Measurements from ENCODE around the gene POLA1. TPM values are rescaled to one million over a fixed set of nuclear protein-coding genes. Genes with fewer than 3 reads are reported as not detected.

Gene POLA1
- total and polyA plus RNA-seq, 2 donors from 2014 or later: 2.2 to 9.7 TPM

DNA sequence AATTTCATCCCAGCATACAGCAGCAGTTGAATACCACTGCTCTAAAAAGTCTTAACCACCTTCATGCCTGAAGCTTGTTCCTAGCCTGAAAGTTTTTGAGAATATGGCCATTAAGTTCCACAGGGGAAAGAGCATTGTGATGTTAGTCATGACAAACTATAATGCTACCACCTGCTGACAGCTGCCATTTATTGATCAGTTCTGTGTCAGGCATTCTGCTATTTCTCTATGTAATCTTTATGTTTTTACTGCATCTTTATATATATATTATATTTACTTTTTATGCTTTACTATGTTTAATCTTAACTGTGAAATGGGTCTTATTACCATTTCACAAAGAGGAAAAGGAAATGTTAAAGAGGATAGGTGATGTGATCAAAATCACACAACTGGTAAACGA is 268.1 kb downstream of the POLA1 start:
- no peaks in the 10 kb centered on the region for H3K4me1 ChIP-seq (ENCODE audit: control insufficient read depth in 2 of 3, insufficient read depth in 2 of 3, low read depth in 1 of 3, low read length in 3 of 3)
- intact Hi-C loops (cut with DNase I): no loop called here
- TF ChIP-seq, protein P1, sequence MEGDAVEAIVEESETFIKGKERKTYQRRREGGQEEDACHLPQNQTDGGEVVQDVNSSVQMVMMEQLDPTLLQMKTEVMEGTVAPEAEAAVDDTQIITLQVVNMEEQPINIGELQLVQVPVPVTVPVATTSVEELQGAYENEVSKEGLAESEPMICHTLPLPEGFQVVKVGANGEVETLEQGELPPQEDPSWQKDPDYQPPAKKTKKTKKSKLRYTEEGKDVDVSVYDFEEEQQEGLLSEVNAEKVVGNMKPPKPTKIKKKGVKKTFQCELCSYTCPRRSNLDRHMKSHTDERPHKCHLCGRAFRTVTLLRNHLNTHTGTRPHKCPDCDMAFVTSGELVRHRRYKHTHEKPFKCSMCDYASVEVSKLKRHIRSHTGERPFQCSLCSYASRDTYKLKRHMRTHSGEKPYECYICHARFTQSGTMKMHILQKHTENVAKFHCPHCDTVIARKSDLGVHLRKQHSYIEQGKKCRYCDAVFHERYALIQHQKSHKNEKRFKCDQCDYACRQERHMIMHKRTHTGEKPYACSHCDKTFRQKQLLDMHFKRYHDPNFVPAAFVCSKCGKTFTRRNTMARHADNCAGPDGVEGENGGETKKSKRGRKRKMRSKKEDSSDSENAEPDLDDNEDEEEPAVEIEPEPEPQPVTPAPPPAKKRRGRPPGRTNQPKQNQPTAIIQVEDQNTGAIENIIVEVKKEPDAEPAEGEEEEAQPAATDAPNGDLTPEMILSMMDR (IDR thresholded peaks at IDR 0.05; ENCODE audit: borderline replicate concordance, extremely low read depth, insufficient read depth): no peak
- no peak overlapping the region for H3K4me3 ChIP-seq (ENCODE audit: low read length in 3 of 3)
- FAIRE-seq (no peak), DNase-seq (no peak)
- no peaks in the 10 kb centered on the region for H3K9me3 ChIP-seq (ENCODE audit: control insufficient read depth in 2 of 3, insufficient read depth in 1 of 3, low read length in 3 of 3)
- H3K9ac ChIP-seq (ENCODE audit: low read length in 3 of 3): no peak overlapping the region
- H3K36me3 ChIP-seq (ENCODE audit: control insufficient read depth in 2 of 3, insufficient read depth in 3 of 3, low read length in 3 of 3): no peaks in the 10 kb centered on the region
- no peaks in the 10 kb centered on the region for H3K27me3 ChIP-seq (ENCODE audit: control insufficient read depth, insufficient read depth, low read length)
- no peak overlapping the region for H3K27ac ChIP-seq (ENCODE audit: low read depth in 2 of 2, low read length in 2 of 2)

DNA sequence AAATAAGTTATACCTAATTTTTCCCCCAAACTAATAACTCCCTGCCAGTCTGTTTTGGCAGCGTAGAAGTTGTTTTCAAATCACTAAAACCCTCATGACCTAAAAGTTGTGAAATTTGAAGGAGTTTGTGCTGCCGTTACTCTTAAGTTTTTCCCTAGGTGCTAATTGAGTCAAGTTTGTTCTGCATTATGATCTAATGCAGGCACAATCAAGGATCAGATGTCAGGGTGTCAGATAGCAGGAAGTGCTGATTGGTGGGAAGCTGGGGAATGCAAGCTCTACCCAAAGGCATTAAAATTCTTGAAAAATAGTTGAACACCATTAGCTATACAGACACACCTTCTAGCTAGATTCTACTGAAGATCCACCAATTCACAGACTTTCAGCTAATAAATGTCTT is 270.1 kb downstream of the POLA1 start:
- Histone ChIP-seq H3K4me3 (ENCODE audit: low read length in 3 of 3) (no peak overlapping the region), H3K36me3 (ENCODE audit: control insufficient read depth in 2 of 3, insufficient read depth in 3 of 3, low read length in 3 of 3) (no peaks in the 10 kb centered on the region), H3K9me3 (ENCODE audit: control insufficient read depth in 2 of 3, insufficient read depth in 1 of 3, low read length in 3 of 3) (no peaks in the 10 kb centered on the region), H3K27ac (ENCODE audit: low read depth in 2 of 2, low read length in 2 of 2) (no peak overlapping the region), H3K9ac (ENCODE audit: low read length in 3 of 3) (no peak overlapping the region), H3K27me3 (ENCODE audit: control insufficient read depth, insufficient read depth, low read length) (no peaks in the 10 kb centered on the region), H3K4me1 (ENCODE audit: control insufficient read depth in 2 of 3, insufficient read depth in 2 of 3, low read depth in 1 of 3, low read length in 3 of 3) (no peaks in the 10 kb centered on the region)
- FAIRE-seq (no peak), DNase-seq (peak in 1 of 5 donors; percentile 9)
- TF ChIP-seq, protein P1 (IDR thresholded peaks at IDR 0.05; ENCODE audit: borderline replicate concordance, extremely low read depth, insufficient read depth): no peak
- intact Hi-C loops (cut with DNase I): no loop called here

DNA sequence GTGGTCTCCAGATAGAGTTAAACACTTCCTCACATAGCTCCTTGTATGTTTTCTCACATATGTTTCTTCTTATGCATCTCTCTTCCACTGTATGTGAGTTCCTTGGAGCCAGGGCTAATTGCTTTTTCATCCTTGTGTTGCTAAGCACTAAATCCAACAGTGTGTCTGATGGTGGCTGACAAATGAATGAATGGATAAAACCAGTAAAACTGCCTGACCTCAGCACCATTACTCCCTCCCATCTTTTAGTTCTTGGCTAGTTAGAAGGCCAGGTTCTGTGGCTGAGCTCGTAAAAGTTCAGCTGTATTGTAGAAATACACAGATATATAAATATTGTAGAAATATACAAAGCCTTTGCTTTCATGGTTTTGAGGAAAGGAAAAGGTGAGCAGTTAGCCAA is 271.7 kb downstream of the POLA1 start:
- H3K4me1 ChIP-seq (ENCODE audit: control insufficient read depth in 2 of 3, insufficient read depth in 2 of 3, low read depth in 1 of 3, low read length in 3 of 3): no peaks in the 10 kb centered on the region
- TF ChIP-seq, protein P1 (IDR thresholded peaks at IDR 0.05; ENCODE audit: borderline replicate concordance, extremely low read depth, insufficient read depth): no peak
- no peaks in the 10 kb centered on the region for H3K36me3 ChIP-seq (ENCODE audit: control insufficient read depth in 2 of 3, insufficient read depth in 3 of 3, low read length in 3 of 3)
- no peak for FAIRE-seq
- DNase-seq: peak in 1 of 5 donors; percentile 8
- H3K9me3 ChIP-seq (ENCODE audit: control insufficient read depth in 2 of 3, insufficient read depth in 1 of 3, low read length in 3 of 3): no peaks in the 10 kb centered on the region
- no peak overlapping the region for H3K4me3 ChIP-seq (ENCODE audit: low read length in 3 of 3)
- H3K27ac ChIP-seq (ENCODE audit: low read depth in 2 of 2, low read length in 2 of 2): no peak overlapping the region
- no peak overlapping the region for H3K9ac ChIP-seq (ENCODE audit: low read length in 3 of 3)
- intact Hi-C loops (cut with DNase I): no loop called here
- H3K27me3 ChIP-seq (ENCODE audit: control insufficient read depth, insufficient read depth, low read length): no peaks in the 10 kb centered on the region

DNA sequence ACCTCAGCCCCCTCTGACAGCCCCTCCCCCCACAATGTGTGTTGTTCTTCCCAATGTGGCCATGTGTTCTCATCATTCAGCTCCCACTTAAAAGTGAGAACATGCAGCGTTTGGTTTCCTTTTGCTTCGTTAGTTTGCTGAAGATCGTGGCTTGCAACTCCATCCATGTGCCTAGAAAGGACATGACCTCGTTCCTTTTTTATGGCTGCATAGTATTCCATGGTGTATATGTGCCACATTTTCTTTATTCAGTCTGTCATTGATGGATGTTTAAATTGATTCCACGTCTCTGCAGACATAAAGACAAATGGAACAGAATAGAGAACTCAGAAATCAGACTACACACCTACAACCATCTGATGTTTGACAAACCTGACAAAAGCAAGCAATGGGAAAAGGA is 276.1 kb downstream of the POLA1 start:
- no peak overlapping the region for H3K9ac ChIP-seq (ENCODE audit: low read length in 3 of 3)
- H3K27me3 ChIP-seq (ENCODE audit: control insufficient read depth, insufficient read depth, low read length): no peaks in the 10 kb centered on the region
- DNase-seq: no peak
- no peak overlapping the region for H3K27ac ChIP-seq (ENCODE audit: low read depth in 2 of 2, low read length in 2 of 2)
- H3K4me3 ChIP-seq (ENCODE audit: low read length in 3 of 3): no peak overlapping the region
- H3K4me1 ChIP-seq (ENCODE audit: control insufficient read depth in 2 of 3, insufficient read depth in 2 of 3, low read depth in 1 of 3, low read length in 3 of 3): no peaks in the 10 kb centered on the region
- no peaks in the 10 kb centered on the region for H3K36me3 ChIP-seq (ENCODE audit: control insufficient read depth in 2 of 3, insufficient read depth in 3 of 3, low read length in 3 of 3)
- TF ChIP-seq, protein P1 (IDR thresholded peaks at IDR 0.05; ENCODE audit: borderline replicate concordance, extremely low read depth, insufficient read depth): no peak
- intact Hi-C loops (cut with DNase I): no loop called here
- no peaks in the 10 kb centered on the region for H3K9me3 ChIP-seq (ENCODE audit: control insufficient read depth in 2 of 3, insufficient read depth in 1 of 3, low read length in 3 of 3)
- no peak for FAIRE-seq

Measured in kidney (tissue), 14 donors.